HepG2 (cell line): ENCODE results near the gene GPR173. TPM values are rescaled to one million over a fixed set of nuclear protein-coding genes. Genes with fewer than 3 reads are reported as not detected.

ENCODE experiments used
- ATAC-seq: fragments of 200-7000 bp; cut with Tn5 transposase; 3 replicates; pipeline ENCODE4 v1.9.1; 2020; ENCODE audit warnings: mild to moderate bottlenecking, moderate library complexity
- BruUV-seq: library from RNA; stranded (reverse); fragments of 400-500 nt; replicated peaks from 2 replicates; lab custom pipeline; 2021; lab: Mats Ljungman, UMichigan
- CTCF ChIA-PET: fragments of 300-600 bp; formaldehyde crosslinking; extraction: SDS; loops from one replicate; lab custom pipeline; 2021; ENCODE audit warnings: low total read pairs, inconsistent platforms, low intra/inter-chr PET ratio; lab: Yijun Ruan, JAX
- POLR2A ChIA-PET: fragments of 350-600 bp; sonication (Branson Sonifier 250); formaldehyde crosslinking; loops from one replicate; lab custom pipeline; 2020; ENCODE audit warnings: antibody characterized with exemption, inconsistent platforms; lab: Yijun Ruan, JAX
- DNase-seq: peaks from one replicate; pipeline ENCODE4 v3.0.0-alpha.2; 2015; ENCODE audit warnings: low spot score
- FAIRE-seq: peaks from 3 replicates; lab custom pipeline; 2011; peaks lifted over from hg19 to GRCh38; lab: Jason Lieb, UNC
- H2AFZ ChIP-seq: one replicate; pipeline ENCODE4 v1.6.1; 2011; ENCODE audit warnings: low read length, inconsistent platforms
- H3K27ac ChIP-seq: fragments of 300-600 bp; 3 replicates; pipeline ENCODE4 v1.8.0; 2011; ENCODE audit warnings: mixed run types, mild to moderate bottlenecking, mixed read lengths, low read length, inconsistent platforms; ENCODE audit not compliant: insufficient read depth; ENCODE audit errors: extremely low read length
- H3K27me3 ChIP-seq, 2 experiments: fragments of 200-600 bp in 1 of 2; 2 replicates in 1 of 2; 3 replicates in 1 of 2; pipeline versions ENCODE4 v1.6.0 to v1.8.0; 2011; ENCODE audit warnings: low read length in 2 of 2, mild to moderate bottlenecking in 2 of 2, moderate library complexity in 2 of 2, inconsistent platforms in 1 of 2; ENCODE audit not compliant: insufficient read depth in 2 of 2, control insufficient read depth in 1 of 2
- H3K36me3 ChIP-seq, 2 experiments: fragments of 200-600 bp in 1 of 2; replicated peaks in 1 of 2; 2 replicates in 1 of 2; 3 replicates in 1 of 2; pipeline versions ENCODE4 v1.5.1 to v1.8.0; 2011; ENCODE audit warnings: low read length in 2 of 2, inconsistent platforms in 1 of 2; ENCODE audit not compliant: insufficient read depth in 2 of 2, control insufficient read depth in 1 of 2
- H3K4me1 ChIP-seq: 2 replicates; pipeline ENCODE4 v1.5.1; 2012; ENCODE audit warnings: low read length, inconsistent platforms; ENCODE audit not compliant: insufficient read depth
- H3K4me2 ChIP-seq: 2 replicates; pipeline ENCODE4 v1.6.0; 2011; ENCODE audit warnings: low read depth, low read length, inconsistent platforms
- H3K4me3 ChIP-seq, 3 experiments: fragments of 200-600 bp in 1 of 3; sonication (generic), shearing (Covaris generic) in 1 of 3; replicated peaks in 1 of 3; 2 replicates each; pipeline ENCODE4 v1.5.1; 2011 to 2016; ENCODE audit warnings: low read length in 3 of 3, inconsistent platforms in 2 of 3, low read depth in 2 of 3, mild to moderate bottlenecking in 2 of 3, control low read depth in 1 of 3, mixed read lengths in 1 of 3; ENCODE audit not compliant: insufficient read depth in 1 of 3
- H3K79me2 ChIP-seq: one replicate; pipeline ENCODE4 v1.6.1; 2011; ENCODE audit warnings: low read length, inconsistent platforms; ENCODE audit not compliant: insufficient read depth
- H3K9ac ChIP-seq: 2 replicates; pipeline ENCODE4 v1.6.0; 2011; ENCODE audit warnings: mild to moderate bottlenecking, low read depth, low read length, inconsistent platforms; ENCODE audit not compliant: insufficient read depth
- H3K9me3 ChIP-seq: 2 replicates; pipeline ENCODE4 v1.5.1; 2012; ENCODE audit warnings: mild to moderate bottlenecking, low read length
- H4K20me1 ChIP-seq: 2 replicates; pipeline ENCODE4 v1.6.0; 2011; ENCODE audit warnings: inconsistent platforms, mild to moderate bottlenecking, low read length, moderate library complexity; ENCODE audit not compliant: insufficient read depth
- AKAP8 ChIP-seq: sonication (generic); formaldehyde crosslinking; IDR thresholded peaks from 2 replicates; pipeline ENCODE4 v1.5.1; 2020; ENCODE audit warnings: mild to moderate bottlenecking, missing genetic modification reagents
- ATF2 ChIP-seq: sonication (generic); formaldehyde crosslinking; IDR thresholded peaks from 2 replicates; pipeline ENCODE4 v1.4.0; 2020; ENCODE audit warnings: missing genetic modification reagents
- CBX1 ChIP-seq: IDR thresholded peaks from one replicate; pipeline ENCODE4 v1.6.1; 2016; ENCODE audit warnings: antibody characterized with exemption, low read depth
- CTCF ChIP-seq: sonication (generic); formaldehyde crosslinking; IDR thresholded peaks from 2 replicates; pipeline ENCODE4 v1.5.0; 2020; ENCODE audit warnings: mild to moderate bottlenecking, missing genetic modification reagents, moderate library complexity
- LBX2 ChIP-seq: sonication (generic); formaldehyde crosslinking; IDR thresholded peaks from 2 replicates; pipeline ENCODE4 v1.5.0; 2020; ENCODE audit warnings: missing genetic modification reagents, mild to moderate bottlenecking, borderline replicate concordance
- NCOR1 ChIP-seq: fragments of 200-600 bp; sonication (generic); IDR thresholded peaks from 2 replicates; pipeline ENCODE4 v1.7.0; 2017; ENCODE audit warnings: antibody characterized with exemption, low read length, borderline replicate concordance
- NFE2L2 ChIP-seq: fragments of 150-350 bp; IDR thresholded peaks from 2 replicates; pipeline ENCODE4 v1.6.1; 2014; ENCODE audit warnings: low read length
- SIN3A ChIP-seq: IDR thresholded peaks from 2 replicates; pipeline ENCODE4 v1.6.1; 2011; ENCODE audit warnings: low read depth, mild to moderate bottlenecking, control low read depth, low read length, borderline replicate concordance
- STAG1 ChIP-seq: sonication (generic); formaldehyde crosslinking; IDR thresholded peaks from 2 replicates; pipeline ENCODE4 v1.4.0; 2020; ENCODE audit warnings: missing genetic modification reagents
- TSC22D2 ChIP-seq: sonication (generic); formaldehyde crosslinking; IDR thresholded peaks from 2 replicates; pipeline ENCODE4 v1.5.1; 2020; ENCODE audit warnings: missing genetic modification reagents, mild to moderate bottlenecking, borderline replicate concordance
- ZBTB38 ChIP-seq: sonication (generic); formaldehyde crosslinking; IDR thresholded peaks from 2 replicates; pipeline ENCODE4 v1.5.1; 2020; ENCODE audit warnings: mild to moderate bottlenecking, missing genetic modification reagents
- ZBTB39 ChIP-seq: sonication (generic); formaldehyde crosslinking; IDR thresholded peaks from 2 replicates; pipeline ENCODE4 v1.5.0; 2020; ENCODE audit warnings: missing genetic modification reagents
- ZNF160 ChIP-seq: sonication (generic); formaldehyde crosslinking; IDR thresholded peaks from 2 replicates; pipeline ENCODE4 v1.8.0; 2022; ENCODE audit warnings: mild to moderate bottlenecking, inconsistent platforms, missing genetic modification reagents
- ZNF317 ChIP-seq: sonication (generic); formaldehyde crosslinking; IDR thresholded peaks from 2 replicates; pipeline ENCODE4 v1.5.0; 2020; ENCODE audit warnings: mild to moderate bottlenecking, missing genetic modification reagents
- ZNF350 ChIP-seq: sonication (generic); formaldehyde crosslinking; IDR thresholded peaks from 2 replicates; pipeline ENCODE4 v1.4.0; 2020; ENCODE audit warnings: mild to moderate bottlenecking, low read depth, missing genetic modification reagents, borderline replicate concordance
- WGBS: methylation state at CpG from one replicate; pipeline ENCODE4 v1.1.6; 2017; ENCODE audit warnings: low lambda C conversion rate; 5-methylcytosine and 5-hydroxymethylcytosine counted together
- in situ Hi-C: cut with HindIII; loops from 2 replicates; pipeline ENCODE4 v1.10.0; 2017; ENCODE audit warnings: low pct_unique_long_range_greater_than_20kb; ENCODE audit not compliant: extremely low pct_ligation_motif_present
- intact Hi-C: fragments of 100-400 bp; cut with micrococcal nuclease; formaldehyde crosslinking; loops from one replicate; pipeline ENCODE4 v1.10.0; 2022; ENCODE audit not compliant: unreplicated experiment
- polyA plus RNA-seq, 8 experiments: library from polyadenylated mRNA; depleted of rRNA in 3 of 8; stranded (reverse) in 7 of 8; unstranded in 1 of 8; fragments of >200 nt; fragmentation: Illumina TruSeq in 4 of 8; extraction: Trizol in 4 of 8; gene quantifications; 2 replicates each; pipeline versions ENCODE4 v1.2.1 to v1.2.3, GENCODE V29; 2011 to 2016; ENCODE audit warnings: low read depth in 4 of 8, missing spikeins in 1 of 8, mixed read lengths in 1 of 8; ENCODE audit not compliant: insufficient read depth in 1 of 8
- total RNA-seq, 5 experiments: library from RNA; depleted of rRNA; stranded (reverse); fragments of >200 nt; fragmentation: Illumina TruSeq; extraction: Trizol; gene quantifications; 2 replicates each; pipeline ENCODE4 v1.2.3, GENCODE V29; 2016; ENCODE audit warnings: low read depth in 1 of 5

The GPR173 gene
- total and polyA plus RNA-seq, 2 of the 13 experiments (the other 11 are each of a cell fraction or from before 2014, with no cell fraction given) = 0.04 TPM; not detected in 1

GRCh38 chrX:53022381-53022780, 26.2 kb upstream of the GPR173 start (continued):
- TF ChIP-seq STAG1 (CRISPR knock-in tag) (no peak), ZNF350 (CRISPR knock-in tag) (no peak)

- H3K27me3 ChIP-seq = no peaks in the 10 kb centered on the region
- H3K27ac ChIP-seq = no peak overlapping the region
- H2AFZ ChIP-seq = no peak overlapping the region
- ChIA-PET POLR2A (no interaction called here), CTCF (no interaction called here)
- H4K20me1 ChIP-seq = no peaks in the 10 kb centered on the region
- no peak overlapping the region for H3K4me2 ChIP-seq
- TF ChIP-seq CTCF (CRISPR knock-in tag) (no peak), ZBTB38 (CRISPR knock-in tag) (no peak), NFE2L2 (no peak), ATF2 (CRISPR knock-in tag) (no peak), LBX2 (CRISPR knock-in tag) (no peak), CBX1 (no peak), ZNF317 (no peak), NCOR1 (no peak), AKAP8 (CRISPR knock-in tag) (no peak), SIN3A (no peak), ZBTB39 (no peak), TSC22D2 (CRISPR knock-in tag) (no peak), ZNF160 (CRISPR knock-in tag) (no peak)
- no peaks in the 10 kb centered on the region for H3K9me3 ChIP-seq
- no TSS peak for BruUV-seq
- intact Hi-C loops = no loop called here
- no peak overlapping the region for H3K9ac ChIP-seq
- ATAC-seq (no peak), DNase-seq (no peak), FAIRE-seq (no peak)
- no peaks in the 10 kb centered on the region for H3K36me3 ChIP-seq
- H3K4me1 ChIP-seq = no peaks in the 10 kb centered on the region
- H3K4me3 ChIP-seq = no peak overlapping the region
- no peaks in the 10 kb centered on the region for H3K79me2 ChIP-seq
- WGBS = 0% methylated on average over 1 of the region's 1 CpG
- in situ Hi-C loops = no loop called here
These were observed 19.9 kb upstream of the GPR173 start for GRCh38 chrX:53028678-53029077.
